ENCODE measurements around the gene LCLAT1.

Gene LCLAT1

GRCh38 chr2:30645081-30645744 is 198.2 kb downstream of the LCLAT1 start:
- no peak for TF ChIP-seq TAF1 (IDR thresholded peaks at IDR 0.05; ENCODE audit: borderline replicate concordance, insufficient read depth, low read length)
- no peak for TF ChIP-seq POLR2AphosphoS5 (IDR thresholded peaks at IDR 0.05; ENCODE audit: low read depth, low read length)
- no peak for TF ChIP-seq SIN3A (IDR thresholded peaks at IDR 0.05; ENCODE audit: borderline replicate concordance, insufficient read depth, low read length)
- no peak for TF ChIP-seq FOXP2 (optimal IDR thresholded peaks at IDR 0.05; ENCODE audit: borderline replicate concordance, extremely low read depth, extremely low read length, insufficient read depth)
- TF ChIP-seq, protein P1, sequence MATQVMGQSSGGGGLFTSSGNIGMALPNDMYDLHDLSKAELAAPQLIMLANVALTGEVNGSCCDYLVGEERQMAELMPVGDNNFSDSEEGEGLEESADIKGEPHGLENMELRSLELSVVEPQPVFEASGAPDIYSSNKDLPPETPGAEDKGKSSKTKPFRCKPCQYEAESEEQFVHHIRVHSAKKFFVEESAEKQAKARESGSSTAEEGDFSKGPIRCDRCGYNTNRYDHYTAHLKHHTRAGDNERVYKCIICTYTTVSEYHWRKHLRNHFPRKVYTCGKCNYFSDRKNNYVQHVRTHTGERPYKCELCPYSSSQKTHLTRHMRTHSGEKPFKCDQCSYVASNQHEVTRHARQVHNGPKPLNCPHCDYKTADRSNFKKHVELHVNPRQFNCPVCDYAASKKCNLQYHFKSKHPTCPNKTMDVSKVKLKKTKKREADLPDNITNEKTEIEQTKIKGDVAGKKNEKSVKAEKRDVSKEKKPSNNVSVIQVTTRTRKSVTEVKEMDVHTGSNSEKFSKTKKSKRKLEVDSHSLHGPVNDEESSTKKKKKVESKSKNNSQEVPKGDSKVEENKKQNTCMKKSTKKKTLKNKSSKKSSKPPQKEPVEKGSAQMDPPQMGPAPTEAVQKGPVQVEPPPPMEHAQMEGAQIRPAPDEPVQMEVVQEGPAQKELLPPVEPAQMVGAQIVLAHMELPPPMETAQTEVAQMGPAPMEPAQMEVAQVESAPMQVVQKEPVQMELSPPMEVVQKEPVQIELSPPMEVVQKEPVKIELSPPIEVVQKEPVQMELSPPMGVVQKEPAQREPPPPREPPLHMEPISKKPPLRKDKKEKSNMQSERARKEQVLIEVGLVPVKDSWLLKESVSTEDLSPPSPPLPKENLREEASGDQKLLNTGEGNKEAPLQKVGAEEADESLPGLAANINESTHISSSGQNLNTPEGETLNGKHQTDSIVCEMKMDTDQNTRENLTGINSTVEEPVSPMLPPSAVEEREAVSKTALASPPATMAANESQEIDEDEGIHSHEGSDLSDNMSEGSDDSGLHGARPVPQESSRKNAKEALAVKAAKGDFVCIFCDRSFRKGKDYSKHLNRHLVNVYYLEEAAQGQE (IDR thresholded peaks at IDR 0.05; ENCODE audit: insufficient read depth in 1 of 2, low read depth in 2 of 2, low read length in 2 of 2): no peak

DNA sequence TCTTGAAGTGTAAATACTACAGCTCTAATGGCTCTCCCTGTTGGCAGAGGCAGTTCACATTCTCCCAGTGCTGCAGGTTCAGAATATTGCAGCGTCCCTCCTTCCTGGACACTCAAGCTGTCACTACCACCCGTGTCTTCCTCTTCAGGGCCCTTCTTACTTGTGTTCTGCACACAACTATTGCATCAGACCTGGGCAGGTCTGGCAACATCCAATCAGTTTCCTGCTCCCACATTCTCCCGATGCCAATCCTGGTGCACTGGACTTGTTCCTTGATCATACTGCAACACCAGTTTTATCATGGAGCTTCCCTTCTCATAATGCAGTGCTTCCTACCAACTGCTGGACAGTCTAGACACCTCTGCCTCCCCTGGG is 198.7 kb downstream of the LCLAT1 start:
- no peak for TF ChIP-seq TAF1 (IDR thresholded peaks at IDR 0.05; ENCODE audit: borderline replicate concordance, insufficient read depth, low read length)
- no peak for TF ChIP-seq POLR2AphosphoS5 (IDR thresholded peaks at IDR 0.05; ENCODE audit: low read depth, low read length)
- no peak for TF ChIP-seq FOXP2 (optimal IDR thresholded peaks at IDR 0.05; ENCODE audit: borderline replicate concordance, extremely low read depth, extremely low read length, insufficient read depth)
- TF ChIP-seq SIN3A (IDR thresholded peaks at IDR 0.05; ENCODE audit: borderline replicate concordance, insufficient read depth, low read length): no peak

GRCh38 chr2:30647752-30648457 is 200.9 kb downstream of the LCLAT1 start:
- TF ChIP-seq POLR2AphosphoS5 (IDR thresholded peaks at IDR 0.05; ENCODE audit: low read depth, low read length) (no peak), SIN3A (IDR thresholded peaks at IDR 0.05; ENCODE audit: borderline replicate concordance, insufficient read depth, low read length) (no peak), FOXP2 (optimal IDR thresholded peaks at IDR 0.05; ENCODE audit: borderline replicate concordance, extremely low read depth, extremely low read length, insufficient read depth) (no peak), TAF1 (IDR thresholded peaks at IDR 0.05; ENCODE audit: borderline replicate concordance, insufficient read depth, low read length) (no peak)
- TF ChIP-seq, protein P1 (IDR thresholded peaks at IDR 0.05; ENCODE audit: insufficient read depth in 1 of 2, low read depth in 2 of 2, low read length in 2 of 2): no peak

DNA sequence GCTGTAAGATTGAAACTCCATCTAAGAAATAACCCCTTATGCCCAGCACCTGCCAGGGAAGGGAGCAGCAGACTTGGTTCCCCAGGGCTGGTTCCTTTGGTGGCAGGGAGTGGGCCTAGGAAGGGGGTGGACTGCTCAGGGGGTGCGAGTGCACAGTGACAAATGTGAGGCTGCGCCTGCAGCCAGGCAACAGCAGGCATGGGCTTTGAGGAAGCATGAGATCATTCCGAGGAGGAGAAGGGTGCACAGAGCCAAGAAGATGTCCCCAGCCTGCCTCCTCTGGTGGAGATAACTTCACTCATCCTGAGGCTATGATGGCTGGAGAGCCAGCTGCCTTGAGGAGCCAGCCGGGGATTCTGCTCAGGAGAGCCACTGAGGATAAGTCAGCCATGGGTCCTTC is 202.2 kb downstream of the LCLAT1 start:
- TF ChIP-seq, protein P1 (IDR thresholded peaks at IDR 0.05; ENCODE audit: insufficient read depth in 1 of 2, low read depth in 2 of 2, low read length in 2 of 2): no peak
- TF ChIP-seq SIN3A (IDR thresholded peaks at IDR 0.05; ENCODE audit: borderline replicate concordance, insufficient read depth, low read length) (no peak), TAF1 (IDR thresholded peaks at IDR 0.05; ENCODE audit: borderline replicate concordance, insufficient read depth, low read length) (no peak), POLR2AphosphoS5 (IDR thresholded peaks at IDR 0.05; ENCODE audit: low read depth, low read length) (no peak), FOXP2 (optimal IDR thresholded peaks at IDR 0.05; ENCODE audit: borderline replicate concordance, extremely low read depth, extremely low read length, insufficient read depth) (no peak)

DNA sequence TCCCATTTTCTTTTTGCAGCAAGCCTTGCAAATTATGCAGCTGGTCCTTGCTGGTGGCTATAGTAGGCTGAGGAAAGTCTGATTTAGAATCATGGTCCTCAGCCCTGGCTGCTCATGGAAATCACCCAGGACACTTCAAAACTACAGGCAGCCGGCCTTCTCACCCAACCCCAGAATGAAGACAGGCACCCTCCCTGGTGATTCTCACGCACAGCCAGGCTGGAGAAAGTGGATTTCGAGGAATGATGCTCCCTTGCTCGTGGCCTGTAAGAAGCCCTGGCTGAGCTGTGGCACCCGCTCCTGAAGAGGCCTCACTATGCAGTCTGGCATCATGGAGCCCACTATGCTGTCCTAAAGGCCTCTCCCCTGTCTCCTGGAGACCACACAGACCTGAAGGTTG is 202.8 kb downstream of the LCLAT1 start:
- TF ChIP-seq TAF1 (IDR thresholded peaks at IDR 0.05; ENCODE audit: borderline replicate concordance, insufficient read depth, low read length) (no peak), FOXP2 (optimal IDR thresholded peaks at IDR 0.05; ENCODE audit: borderline replicate concordance, extremely low read depth, extremely low read length, insufficient read depth) (no peak), POLR2AphosphoS5 (IDR thresholded peaks at IDR 0.05; ENCODE audit: low read depth, low read length) (no peak), SIN3A (IDR thresholded peaks at IDR 0.05; ENCODE audit: borderline replicate concordance, insufficient read depth, low read length) (no peak)
- TF ChIP-seq, protein P1 (IDR thresholded peaks at IDR 0.05; ENCODE audit: insufficient read depth in 1 of 2, low read depth in 2 of 2, low read length in 2 of 2): no peak
